ENCODE measurements around the gene SLC25A38. TPM values are rescaled to one million over a fixed set of nuclear protein-coding genes. Genes with fewer than 3 reads are reported as not detected.
"Not testable (repeated sequence)": the region's sequence is repeated elsewhere in the genome, so short reads cannot be mapped to it uniquely, and the experiment has no call there.

The SLC25A38 gene
- polyA plus RNA-seq, 1 donor from 2014 or later = 32.5 TPM

GRCh38 chr3:39414421-39414907 is 31.3 kb downstream of the SLC25A38 start:
- Histone ChIP-seq H3K27me3 (ENCODE audit: insufficient read depth, low read depth, low read length) (no peaks in the 10 kb centered on the region), H3F3A (ENCODE audit: insufficient read depth, low read length, poor library complexity, severe bottlenecking) (no peaks in the 10 kb centered on the region), H3K79me2 (replicated peaks; ENCODE audit: insufficient read depth, low read length) (no peaks in the 10 kb centered on the region), H3K4me3 (ENCODE audit: low read length) (no peak overlapping the region), H4K20me1 (ENCODE audit: insufficient read depth) (no peaks in the 10 kb centered on the region), H2AFZ (ENCODE audit: low read depth, low read length) (no peak overlapping the region), H3K9ac (ENCODE audit: low read length) (no peak overlapping the region), H3K9me3 (ENCODE audit: low read length) (no peaks in the 10 kb centered on the region), H3K4me2 (ENCODE audit: low read length) (no peak overlapping the region), H3K27ac (ENCODE audit: low read length) (no peak overlapping the region), H3K9me2 (ENCODE audit: insufficient read depth, low read length) (no peaks in the 10 kb centered on the region), H3K36me3 (ENCODE audit: insufficient read depth, low read length) (peaks cover 6% of the 10 kb centered on the region)
- TF ChIP-seq RAD21 (conservative IDR thresholded peaks at IDR 0.05) (no peak), EP300 (conservative IDR thresholded peaks at IDR 0.05; ENCODE audit: poor library complexity, severe bottlenecking) (no peak), MXI1 (conservative IDR thresholded peaks at IDR 0.05; ENCODE audit: poor library complexity, severe bottlenecking) (no peak), REST (IDR thresholded peaks at IDR 0.05; ENCODE audit: borderline replicate concordance) (no peak)

- not testable (repeated sequence) for H3K9ac ChIP-seq (ENCODE audit: low read length); H3K79me2 ChIP-seq (replicated peaks; ENCODE audit: insufficient read depth, low read length); H3F3A ChIP-seq (ENCODE audit: insufficient read depth, low read length, poor library complexity, severe bottlenecking); H3K9me3 ChIP-seq (ENCODE audit: low read length); H2AFZ ChIP-seq (ENCODE audit: low read depth, low read length); H3K4me3 ChIP-seq (ENCODE audit: low read length); H4K20me1 ChIP-seq (ENCODE audit: insufficient read depth); H3K9me2 ChIP-seq (ENCODE audit: insufficient read depth, low read length); H3K27me3 ChIP-seq (ENCODE audit: insufficient read depth, low read depth, low read length); H3K4me2 ChIP-seq (ENCODE audit: low read length); H3K36me3 ChIP-seq (ENCODE audit: insufficient read depth, low read length); H3K27ac ChIP-seq (ENCODE audit: low read length)
Observed at GRCh38 chr3:39415302-39415701, 32.1 kb downstream of the SLC25A38 start.

- no peaks in the 10 kb centered on the region for H4K20me1 ChIP-seq (ENCODE audit: insufficient read depth)
Observed at GRCh38 chr3:39415983-39416382, 32.8 kb downstream of the SLC25A38 start.

More at GRCh38 chr3:39415983-39416382, 32.8 kb downstream of the SLC25A38 start:
- Histone ChIP-seq H3K79me2 (replicated peaks; ENCODE audit: insufficient read depth, low read length) (no peaks in the 10 kb centered on the region), H3F3A (ENCODE audit: insufficient read depth, low read length, poor library complexity, severe bottlenecking) (no peaks in the 10 kb centered on the region), H3K9me2 (ENCODE audit: insufficient read depth, low read length) (no peaks in the 10 kb centered on the region), H3K36me3 (ENCODE audit: insufficient read depth, low read length) (peaks cover 6% of the 10 kb centered on the region), H3K4me3 (ENCODE audit: low read length) (no peak overlapping the region), H3K9ac (ENCODE audit: low read length) (no peak overlapping the region), H3K27me3 (ENCODE audit: insufficient read depth, low read depth, low read length) (no peaks in the 10 kb centered on the region), H3K4me2 (ENCODE audit: low read length) (no peak overlapping the region), H3K27ac (ENCODE audit: low read length) (no peak overlapping the region), H3K9me3 (ENCODE audit: low read length) (no peaks in the 10 kb centered on the region), H2AFZ (ENCODE audit: low read depth, low read length) (no peak overlapping the region)
- TF ChIP-seq RAD21 (conservative IDR thresholded peaks at IDR 0.05) = no peak
- no peak for TF ChIP-seq TAF1 (IDR thresholded peaks at IDR 0.05; ENCODE audit: low read depth)
- TF ChIP-seq CTCF (IDR thresholded peaks at IDR 0.05; ENCODE audit: poor library complexity, severe bottlenecking) = no peak
- no peak for TF ChIP-seq MXI1 (conservative IDR thresholded peaks at IDR 0.05; ENCODE audit: poor library complexity, severe bottlenecking)
- TF ChIP-seq SMC3 (conservative IDR thresholded peaks at IDR 0.05; ENCODE audit: poor library complexity) = no peak
- no peak for TF ChIP-seq EZH2 (IDR thresholded peaks at IDR 0.05; ENCODE audit: borderline replicate concordance, insufficient read depth, low read length, poor library complexity, severe bottlenecking)
- TF ChIP-seq EP300 (conservative IDR thresholded peaks at IDR 0.05; ENCODE audit: poor library complexity, severe bottlenecking) = no peak
- TF ChIP-seq REST (IDR thresholded peaks at IDR 0.05; ENCODE audit: borderline replicate concordance) = no peak
- no peak for TF ChIP-seq POLR2AphosphoS5 (IDR thresholded peaks at IDR 0.05)

All from neural cell (in vitro differentiated cells).